Measurements from ENCODE around the gene RUNX3.
A peak's percentile ranks its signal among the peaks of the same experiment; 100 is the strongest.

Gene RUNX3

GRCh38 chr1:24928689-24929397 lies 1.2 kb downstream of the RUNX3 start:
- no peak for DNase-seq (ENCODE audit: low spot score)

GRCh38 chr1:24927988-24928688 lies 1.9 kb downstream of the RUNX3 start:
- no peak for DNase-seq (ENCODE audit: low spot score)

GRCh38 chr1:24927473-24927872 lies 2.6 kb downstream of the RUNX3 start:
- no peak for DNase-seq (ENCODE audit: low spot score)

GRCh38 chr1:24926563-24927249 lies 3.4 kb downstream of the RUNX3 start:
- peak; percentile 45 for DNase-seq (ENCODE audit: low spot score)

GRCh38 chr1:24925963-24926362 lies 4.1 kb downstream of the RUNX3 start:
- no peak for DNase-seq (ENCODE audit: low spot score)

- DNase-seq (ENCODE audit: low spot score): no peak
These were observed 4.8 kb downstream of the RUNX3 start for GRCh38 chr1:24925082-24925779.

GRCh38 chr1:24923485-24924113 lies 6.5 kb downstream of the RUNX3 start:
- DNase-seq (ENCODE audit: low spot score): no peak

GRCh38 chr1:24921938-24922662 lies 8.0 kb downstream of the RUNX3 start:
- no peak for DNase-seq (ENCODE audit: low spot score)

GRCh38 chr1:24921412-24921811 lies 8.7 kb downstream of the RUNX3 start:
- DNase-seq (ENCODE audit: low spot score): no peak

- DNase-seq (ENCODE audit: low spot score): no peak
These were observed 9.5 kb downstream of the RUNX3 start for GRCh38 chr1:24920533-24920925.

GRCh38 chr1:24919791-24920532 lies 10.1 kb downstream of the RUNX3 start:
- DNase-seq (ENCODE audit: low spot score): peak; percentile 82

- DNase-seq (ENCODE audit: low spot score): no peak
These were observed 11.0 kb downstream of the RUNX3 start for GRCh38 chr1:24918995-24919605.

- DNase-seq (ENCODE audit: low spot score): no peak
These were observed 11.7 kb downstream of the RUNX3 start for GRCh38 chr1:24918370-24918769.

GRCh38 chr1:24917327-24918074 lies 12.6 kb downstream of the RUNX3 start:
- DNase-seq (ENCODE audit: low spot score): no peak

GRCh38 chr1:24915816-24916602 lies 14.1 kb downstream of the RUNX3 start:
- no peak for DNase-seq (ENCODE audit: low spot score)

- DNase-seq (ENCODE audit: low spot score): no peak
These were observed 15.6 kb downstream of the RUNX3 start for GRCh38 chr1:24914226-24915069.

- no peak for DNase-seq (ENCODE audit: low spot score)
These were observed 16.4 kb downstream of the RUNX3 start for GRCh38 chr1:24913616-24914225.
